ENCODE data around the gene NDE1.
A peak's percentile ranks its signal among the peaks of the same experiment; 100 is the strongest.
"Not testable (repeated sequence)": the region's sequence is repeated elsewhere in the genome, so short reads cannot be mapped to it uniquely, and the experiment has no call there.

The NDE1 gene

GRCh38 chr16:15649727-15650018, 372 bp upstream of the NDE1 start:
- H3K36me3 ChIP-seq, result peaks cover 24% of the 10 kb centered on the region
- peak overlapping the region; percentile 95 for H3K27ac ChIP-seq
- H3K4me3 ChIP-seq (ENCODE audit: low read depth in 1 of 2, low read length in 1 of 2), result peak overlapping the region; percentile 97 to 98
- no peaks in the 10 kb centered on the region for H3K27me3 ChIP-seq
- no peaks in the 10 kb centered on the region for H3K9me3 ChIP-seq
- H3K4me1 ChIP-seq (ENCODE audit: control insufficient read depth in 1 of 2, insufficient read depth in 1 of 2, low read depth in 1 of 2, low read length in 1 of 2), result peaks cover 30 to 31% of the 10 kb centered on the region in 2 experiments
- no peak for TF ChIP-seq CTCF (IDR thresholded peaks at IDR 0.05)

GRCh38 chr16:15650698-15651171, 690 bp downstream of the NDE1 start:
- peak overlapping the region; percentile 95 for H3K27ac ChIP-seq
- TF ChIP-seq CTCF (IDR thresholded peaks at IDR 0.05), result no peak
- H3K36me3 ChIP-seq, result peaks cover 31% of the 10 kb centered on the region
- H3K4me1 ChIP-seq (ENCODE audit: control insufficient read depth in 1 of 2, insufficient read depth in 1 of 2, low read depth in 1 of 2, low read length in 1 of 2), result peaks cover 30 to 35% of the 10 kb centered on the region in 2 experiments
- H3K27me3 ChIP-seq, result no peaks in the 10 kb centered on the region
- H3K4me3 ChIP-seq (ENCODE audit: low read depth in 1 of 2, low read length in 1 of 2), result peak overlapping the region; percentile 97 to 98
- H3K9me3 ChIP-seq, result no peaks in the 10 kb centered on the region

- no peak for TF ChIP-seq CTCF (IDR thresholded peaks at IDR 0.05)
- Histone ChIP-seq H3K9me3 (no peaks in the 10 kb centered on the region), H3K27ac (peak overlapping the region; percentile 95), H3K27me3 (no peaks in the 10 kb centered on the region), H3K4me3 (ENCODE audit: low read depth in 1 of 2, low read length in 1 of 2) (no peak overlapping the region), H3K4me1 (ENCODE audit: control insufficient read depth in 1 of 2, insufficient read depth in 1 of 2, low read depth in 1 of 2, low read length in 1 of 2) (peaks cover 30 to 35% of the 10 kb centered on the region in 2 experiments), H3K36me3 (peaks cover 31% of the 10 kb centered on the region)
Measured at GRCh38 chr16:15652293-15653001, 2.4 kb downstream of the NDE1 start.

GRCh38 chr16:15653227-15653626, 3.2 kb downstream of the NDE1 start:
- Histone ChIP-seq H3K9me3 (no peaks in the 10 kb centered on the region), H3K36me3 (peaks cover 33% of the 10 kb centered on the region), H3K4me1 (ENCODE audit: control insufficient read depth in 1 of 2, insufficient read depth in 1 of 2, low read depth in 1 of 2, low read length in 1 of 2) (peaks cover 30 to 38% of the 10 kb centered on the region in 2 experiments), H3K27ac (peak overlapping the region; percentile 19), H3K27me3 (no peaks in the 10 kb centered on the region), H3K4me3 (ENCODE audit: low read depth in 1 of 2, low read length in 1 of 2) (no peak overlapping the region)
- no peak for TF ChIP-seq CTCF (IDR thresholded peaks at IDR 0.05)

- no peak overlapping the region for H3K4me3 ChIP-seq (ENCODE audit: low read depth in 1 of 2, low read length in 1 of 2)
- TF ChIP-seq CTCF (IDR thresholded peaks at IDR 0.05), result no peak
- H3K36me3 ChIP-seq, result peaks cover 34% of the 10 kb centered on the region
- H3K4me1 ChIP-seq (ENCODE audit: control insufficient read depth in 1 of 2, insufficient read depth in 1 of 2, low read depth in 1 of 2, low read length in 1 of 2), result peaks cover 33 to 41% of the 10 kb centered on the region in 2 experiments
- H3K27me3 ChIP-seq, result no peaks in the 10 kb centered on the region
- no peak overlapping the region for H3K27ac ChIP-seq
- no peaks in the 10 kb centered on the region for H3K9me3 ChIP-seq
Measured at GRCh38 chr16:15654591-15654990, 4.5 kb downstream of the NDE1 start.

- not testable (repeated sequence) for H3K4me3 ChIP-seq (ENCODE audit: low read depth in 1 of 2, low read length in 1 of 2); H3K27me3 ChIP-seq; H3K27ac ChIP-seq; H3K9me3 ChIP-seq
- Histone ChIP-seq H3K4me1 (ENCODE audit: control insufficient read depth in 1 of 2, insufficient read depth in 1 of 2, low read depth in 1 of 2, low read length in 1 of 2) (peaks cover 38 to 46% of the 10 kb centered on the region in 2 experiments), H3K36me3 (peaks cover 34% of the 10 kb centered on the region)
Measured at GRCh38 chr16:15655561-15655960, 5.5 kb downstream of the NDE1 start.
